NCI-H2227 treated with DMSO at 0.1 percent for 48 hours (cell line): ENCODE measurements around the gene SPATA31A3.
"Not testable (repeated sequence)": the region's sequence is repeated elsewhere in the genome, so short reads cannot be mapped to it uniquely, and the experiment has no call there.

Experiments used
- DNase-seq: peaks from one replicate; lab custom pipeline; 2025; lab: John Stamatoyannopoulos, UW

Gene SPATA31A3

DNA sequence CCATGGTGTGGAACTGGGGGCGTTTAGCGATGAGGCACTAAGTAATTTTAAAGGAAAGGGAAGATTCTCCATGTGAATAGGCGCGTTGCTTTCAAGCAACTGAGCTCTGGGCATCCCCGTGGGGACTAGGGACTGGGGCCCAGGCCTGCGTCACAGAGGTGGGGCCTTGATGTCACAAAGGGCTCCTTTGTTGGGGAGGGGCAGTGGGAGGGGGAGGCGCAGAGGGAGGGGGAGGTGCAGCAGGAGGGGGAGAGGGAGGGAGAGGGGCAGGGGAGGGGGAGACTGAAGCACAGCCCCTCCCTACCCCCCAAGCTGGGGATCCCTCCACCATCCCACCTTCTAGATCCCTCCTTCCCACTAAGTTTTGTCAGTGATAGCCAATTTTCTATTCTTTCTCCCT, at the start of gene SPATA31A3:
TSS of gene SPATA31A3 (minus strand) at position 101 of the 400 bp plus-strand sequence. CDS start at position 72, 29 bp downstream.
- not testable (repeated sequence) for DNase-seq

DNA sequence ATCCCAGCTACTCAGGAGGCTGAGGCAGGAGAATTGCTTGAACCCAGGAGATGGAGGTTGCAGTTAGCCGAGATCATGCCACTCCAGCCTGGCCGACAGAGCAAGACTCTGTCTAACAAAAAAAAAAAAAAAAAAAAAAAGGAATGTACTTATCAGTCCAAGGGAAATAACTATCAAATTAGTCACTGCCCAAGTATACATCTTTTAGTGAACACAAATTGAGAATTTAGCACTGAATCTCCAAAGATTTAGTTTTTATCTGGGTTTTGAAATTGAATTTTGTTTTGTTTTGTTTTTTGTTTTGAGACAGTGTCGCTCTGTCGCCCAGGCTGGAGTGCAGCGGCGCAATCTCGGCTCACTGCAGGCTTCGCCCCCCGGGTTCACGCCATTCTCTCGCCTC, 39.8 kb downstream of the SPATA31A3 start:
- not testable (repeated sequence) for DNase-seq

DNA sequence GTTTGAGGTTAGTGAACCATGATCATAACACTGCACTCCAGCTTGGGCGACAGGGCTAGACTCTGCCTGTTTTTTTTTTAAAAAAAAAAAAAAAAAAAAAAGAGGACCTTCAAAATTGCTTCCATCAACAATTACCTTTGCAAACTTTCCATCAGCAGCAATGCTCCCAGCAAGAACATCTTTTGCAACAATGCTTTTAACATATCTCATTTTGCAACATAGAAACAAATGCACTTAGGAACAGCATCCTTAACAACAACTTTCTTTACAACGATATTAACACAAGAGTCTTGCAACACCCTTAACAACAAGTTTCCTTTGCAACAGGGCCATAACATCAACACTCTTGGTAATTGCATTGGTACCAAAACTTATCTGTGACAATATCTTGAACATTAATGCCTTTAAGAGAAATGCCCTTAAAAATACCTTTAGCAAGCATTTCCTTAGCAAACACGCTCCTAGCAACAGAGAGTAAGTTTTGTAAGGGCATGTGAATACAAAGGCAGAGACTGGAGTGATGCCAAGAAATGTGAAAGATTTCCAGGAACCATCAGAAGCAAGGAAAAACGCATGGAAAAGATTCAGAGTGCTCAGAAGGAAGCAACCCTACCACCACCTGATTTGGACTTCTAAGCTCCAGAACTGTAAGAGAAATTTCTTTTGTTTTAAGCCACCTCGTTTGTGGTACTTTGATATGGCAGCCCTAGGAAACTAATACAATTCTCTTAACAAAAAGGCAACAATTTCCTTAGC, 49.8 kb downstream of the SPATA31A3 start:
- DNase-seq: not testable (repeated sequence)

- not testable (repeated sequence) for DNase-seq
Observed at GRCh38 chr9:66939878-66940830, 52.2 kb downstream of the SPATA31A3 start.

DNA sequence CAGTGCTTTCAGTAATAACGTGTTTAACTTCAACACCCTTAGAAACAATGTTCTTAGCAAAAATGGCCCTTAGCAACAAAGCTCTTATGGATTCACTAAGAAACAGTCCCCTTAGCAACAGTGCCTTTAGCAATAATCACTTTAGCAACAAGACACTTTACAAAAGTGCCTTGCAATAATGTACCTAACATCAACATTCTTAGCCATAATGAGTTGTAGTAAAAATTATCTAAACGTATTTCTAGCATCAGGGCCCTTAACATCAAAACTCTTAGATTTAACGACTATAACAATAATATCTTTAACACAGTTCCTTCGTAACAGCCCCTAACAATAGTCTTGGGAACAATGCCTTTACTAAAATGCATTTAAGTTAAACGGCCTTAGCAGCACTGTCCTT, 54.0 kb downstream of the SPATA31A3 start:
- DNase-seq: not testable (repeated sequence)

DNA sequence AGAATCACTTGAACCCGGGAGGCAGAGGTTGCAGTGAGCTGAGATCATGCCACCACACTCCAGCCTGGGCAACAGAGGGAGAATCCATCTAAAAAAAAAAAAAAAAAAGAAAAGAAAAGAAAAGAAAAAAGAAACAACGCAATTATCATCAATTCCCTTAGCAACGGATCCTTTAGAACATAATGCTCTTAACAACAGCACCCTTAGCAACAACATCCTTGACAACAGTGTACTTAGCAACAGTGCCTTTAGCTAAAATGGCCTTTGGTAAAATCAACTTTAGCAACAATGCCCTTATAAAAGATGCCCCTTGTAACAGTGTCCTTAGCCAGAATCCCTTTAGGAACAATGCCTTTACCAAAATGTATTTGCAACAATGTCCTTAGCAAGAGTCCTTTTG, 54.7 kb downstream of the SPATA31A3 start:
- not testable (repeated sequence) for DNase-seq
